ENCODE measurements around the gene CRYBG1. TPM values are rescaled to one million over a fixed set of nuclear protein-coding genes. Genes with fewer than 3 reads are reported as not detected.

Gene CRYBG1
- total and polyA plus RNA-seq, 10 of the 15 experiments (the other 5 are each of a cell fraction or from before 2014, with no cell fraction given) = 6.5 to 57.0 (median 25.2) TPM

GRCh38 chr6:106466211-106466610 lies 105.7 kb downstream of the CRYBG1 start:
- FAIRE-seq (no peak), DNase-seq (ENCODE audit: low read depth, low spot score) (no peak), ATAC-seq (no peak)
- Histone ChIP-seq H2AFZ (ENCODE audit: control insufficient read depth, low read depth, low read length) (no peak overlapping the region), H4K20me1 (ENCODE audit: control insufficient read depth, insufficient read depth) (no peaks in the 10 kb centered on the region), H3K27ac (ENCODE audit: control insufficient read depth, insufficient read depth) (no peak overlapping the region), H3K9me3 (replicated peaks; ENCODE audit: control insufficient read depth, insufficient read depth, low read length) (no peaks in the 10 kb centered on the region), H3K9ac (ENCODE audit: control insufficient read depth, insufficient read depth, low read length) (no peak overlapping the region), H3K36me3 (ENCODE audit: control insufficient read depth in 2 of 2, insufficient read depth in 2 of 2, low read length in 1 of 2) (no peaks in the 10 kb centered on the region), H3K27me3 (replicated peaks in 1 of 2; ENCODE audit: control insufficient read depth in 2 of 2, insufficient read depth in 2 of 2, low read length in 1 of 2) (no peaks in the 10 kb centered on the region), H3K79me2 (ENCODE audit: control insufficient read depth, insufficient read depth, low read length) (no peaks in the 10 kb centered on the region), H3K4me1 (ENCODE audit: control insufficient read depth, insufficient read depth, low read length) (no peaks in the 10 kb centered on the region), H3K4me2 (ENCODE audit: control insufficient read depth, insufficient read depth) (no peak overlapping the region), H3K4me3 (no peak overlapping the region)
- WGBS (ENCODE audit: insufficient coverage, insufficient replicate concordance, low lambda C conversion rate, missing lambda C conversion rate) = 16% methylated on average over 2 of the region's 2 CpGs
- in situ Hi-C loops (cut with MboI) = no loop called here
- BruUV-seq (replicated peaks) = no TSS peak
- SMC1A ChIA-PET (ENCODE audit: uncharacterized antibody, unreplicated experiment) = interaction anchor here (0.8 to 1.7 kb wide), 2 partner anchors 23 to 68 kb away, joined by 3 read pairs; no protein-coding TSS in a partner anchor
- TF ChIP-seq, protein P1, sequence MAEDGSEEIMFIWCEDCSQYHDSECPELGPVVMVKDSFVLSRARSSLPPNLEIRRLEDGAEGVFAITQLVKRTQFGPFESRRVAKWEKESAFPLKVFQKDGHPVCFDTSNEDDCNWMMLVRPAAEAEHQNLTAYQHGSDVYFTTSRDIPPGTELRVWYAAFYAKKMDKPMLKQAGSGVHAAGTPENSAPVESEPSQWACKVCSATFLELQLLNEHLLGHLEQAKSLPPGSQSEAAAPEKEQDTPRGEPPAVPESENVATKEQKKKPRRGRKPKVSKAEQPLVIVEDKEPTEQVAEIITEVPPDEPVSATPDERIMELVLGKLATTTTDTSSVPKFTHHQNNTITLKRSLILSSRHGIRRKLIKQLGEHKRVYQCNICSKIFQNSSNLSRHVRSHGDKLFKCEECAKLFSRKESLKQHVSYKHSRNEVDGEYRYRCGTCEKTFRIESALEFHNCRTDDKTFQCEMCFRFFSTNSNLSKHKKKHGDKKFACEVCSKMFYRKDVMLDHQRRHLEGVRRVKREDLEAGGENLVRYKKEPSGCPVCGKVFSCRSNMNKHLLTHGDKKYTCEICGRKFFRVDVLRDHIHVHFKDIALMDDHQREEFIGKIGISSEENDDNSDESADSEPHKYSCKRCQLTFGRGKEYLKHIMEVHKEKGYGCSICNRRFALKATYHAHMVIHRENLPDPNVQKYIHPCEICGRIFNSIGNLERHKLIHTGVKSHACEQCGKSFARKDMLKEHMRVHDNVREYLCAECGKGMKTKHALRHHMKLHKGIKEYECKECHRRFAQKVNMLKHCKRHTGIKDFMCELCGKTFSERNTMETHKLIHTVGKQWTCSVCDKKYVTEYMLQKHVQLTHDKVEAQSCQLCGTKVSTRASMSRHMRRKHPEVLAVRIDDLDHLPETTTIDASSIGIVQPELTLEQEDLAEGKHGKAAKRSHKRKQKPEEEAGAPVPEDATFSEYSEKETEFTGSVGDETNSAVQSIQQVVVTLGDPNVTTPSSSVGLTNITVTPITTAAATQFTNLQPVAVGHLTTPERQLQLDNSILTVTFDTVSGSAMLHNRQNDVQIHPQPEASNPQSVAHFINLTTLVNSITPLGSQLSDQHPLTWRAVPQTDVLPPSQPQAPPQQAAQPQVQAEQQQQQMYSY (CRISPR knock-in tag; IDR thresholded peaks at IDR 0.05) = no peak
- TF ChIP-seq, protein P2, sequence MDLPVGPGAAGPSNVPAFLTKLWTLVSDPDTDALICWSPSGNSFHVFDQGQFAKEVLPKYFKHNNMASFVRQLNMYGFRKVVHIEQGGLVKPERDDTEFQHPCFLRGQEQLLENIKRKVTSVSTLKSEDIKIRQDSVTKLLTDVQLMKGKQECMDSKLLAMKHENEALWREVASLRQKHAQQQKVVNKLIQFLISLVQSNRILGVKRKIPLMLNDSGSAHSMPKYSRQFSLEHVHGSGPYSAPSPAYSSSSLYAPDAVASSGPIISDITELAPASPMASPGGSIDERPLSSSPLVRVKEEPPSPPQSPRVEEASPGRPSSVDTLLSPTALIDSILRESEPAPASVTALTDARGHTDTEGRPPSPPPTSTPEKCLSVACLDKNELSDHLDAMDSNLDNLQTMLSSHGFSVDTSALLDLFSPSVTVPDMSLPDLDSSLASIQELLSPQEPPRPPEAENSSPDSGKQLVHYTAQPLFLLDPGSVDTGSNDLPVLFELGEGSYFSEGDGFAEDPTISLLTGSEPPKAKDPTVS (IDR thresholded peaks at IDR 0.05; ENCODE audit: low read depth, low read length) = no peak
- TF ChIP-seq HDAC2 (IDR thresholded peaks at IDR 0.05) = no peak
- no peak for TF ChIP-seq JUNB (IDR thresholded peaks at IDR 0.05)
- TF ChIP-seq, protein P3, sequence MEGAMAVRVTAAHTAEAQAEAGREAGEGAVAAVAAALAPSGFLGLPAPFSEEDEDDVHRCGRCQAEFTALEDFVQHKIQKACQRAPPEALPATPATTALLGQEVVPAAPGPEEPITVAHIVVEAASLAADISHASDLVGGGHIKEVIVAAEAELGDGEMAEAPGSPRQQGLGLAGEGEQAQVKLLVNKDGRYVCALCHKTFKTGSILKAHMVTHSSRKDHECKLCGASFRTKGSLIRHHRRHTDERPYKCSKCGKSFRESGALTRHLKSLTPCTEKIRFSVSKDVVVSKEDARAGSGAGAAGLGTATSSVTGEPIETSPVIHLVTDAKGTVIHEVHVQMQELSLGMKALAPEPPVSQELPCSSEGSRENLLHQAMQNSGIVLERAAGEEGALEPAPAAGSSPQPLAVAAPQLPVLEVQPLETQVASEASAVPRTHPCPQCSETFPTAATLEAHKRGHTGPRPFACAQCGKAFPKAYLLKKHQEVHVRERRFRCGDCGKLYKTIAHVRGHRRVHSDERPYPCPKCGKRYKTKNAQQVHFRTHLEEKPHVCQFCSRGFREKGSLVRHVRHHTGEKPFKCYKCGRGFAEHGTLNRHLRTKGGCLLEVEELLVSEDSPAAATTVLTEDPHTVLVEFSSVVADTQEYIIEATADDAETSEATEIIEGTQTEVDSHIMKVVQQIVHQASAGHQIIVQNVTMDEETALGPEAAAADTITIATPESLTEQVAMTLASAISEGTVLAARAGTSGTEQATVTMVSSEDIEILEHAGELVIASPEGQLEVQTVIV (IDR thresholded peaks at IDR 0.05; ENCODE audit: borderline replicate concordance, partially characterized antibody) = no peak
- no peak for TF ChIP-seq TBL1XR1 (IDR thresholded peaks at IDR 0.05; ENCODE audit: low read depth, low read length)
- RAD21 ChIA-PET (ENCODE audit: unreplicated experiment) = interaction anchor here (1.4 kb wide), 1 partner anchor 514 kb away, joined by 3 read pairs; no protein-coding TSS in a partner anchor
- intact Hi-C loops (cut with micrococcal nuclease; ENCODE audit: unreplicated experiment) = no loop called here
- CTCF ChIA-PET = interaction anchor here (1.2 to 1.6 kb wide), 2 partner anchors 21 to 46 kb away, joined by 3 to 4 read pairs; no protein-coding TSS in a partner anchor
- POLR2A ChIA-PET = no interaction called here
